Mesodermal cell (in vitro differentiated cells): ENCODE data around the gene MAP3K12.

ENCODE experiments used
- H3K27ac ChIP-seq: 2 replicates; pipeline ENCODE4 v1.7.0; 2013; ENCODE audit warnings: mild to moderate bottlenecking, low read depth, low read length, moderate library complexity; ENCODE audit not compliant: severe bottlenecking
- H3K36me3 ChIP-seq: 2 replicates; pipeline ENCODE4 v1.7.1; 2013; ENCODE audit warnings: mild to moderate bottlenecking, low read length, moderate library complexity; ENCODE audit not compliant: control insufficient read depth, insufficient read depth
- H3K4me1 ChIP-seq: one replicate; pipeline ENCODE4 v1.7.1; 2013; ENCODE audit warnings: mild to moderate bottlenecking, low read length; ENCODE audit not compliant: insufficient read depth, control insufficient read depth, poor library complexity, severe bottlenecking
- H3K4me3 ChIP-seq: 2 replicates; pipeline ENCODE4 v1.7.0; 2013; ENCODE audit warnings: low read length, control low read depth, mild to moderate bottlenecking; ENCODE audit not compliant: insufficient read depth, poor library complexity, severe bottlenecking; ENCODE audit errors: extremely low read depth
- H3K9me3 ChIP-seq: 2 replicates; pipeline ENCODE4 v1.7.1; 2013; ENCODE audit warnings: mild to moderate bottlenecking, low read length, moderate library complexity; ENCODE audit not compliant: control insufficient read depth
- WGBS, 2 experiments: methylation state at CpG; one replicate each; pipeline ENCODE4 v1.1.5; 2013; ENCODE audit warnings: missing lambda C conversion rate in 2 of 2; ENCODE audit not compliant: insufficient coverage in 2 of 2; 5-methylcytosine and 5-hydroxymethylcytosine counted together

The MAP3K12 gene

DNA sequence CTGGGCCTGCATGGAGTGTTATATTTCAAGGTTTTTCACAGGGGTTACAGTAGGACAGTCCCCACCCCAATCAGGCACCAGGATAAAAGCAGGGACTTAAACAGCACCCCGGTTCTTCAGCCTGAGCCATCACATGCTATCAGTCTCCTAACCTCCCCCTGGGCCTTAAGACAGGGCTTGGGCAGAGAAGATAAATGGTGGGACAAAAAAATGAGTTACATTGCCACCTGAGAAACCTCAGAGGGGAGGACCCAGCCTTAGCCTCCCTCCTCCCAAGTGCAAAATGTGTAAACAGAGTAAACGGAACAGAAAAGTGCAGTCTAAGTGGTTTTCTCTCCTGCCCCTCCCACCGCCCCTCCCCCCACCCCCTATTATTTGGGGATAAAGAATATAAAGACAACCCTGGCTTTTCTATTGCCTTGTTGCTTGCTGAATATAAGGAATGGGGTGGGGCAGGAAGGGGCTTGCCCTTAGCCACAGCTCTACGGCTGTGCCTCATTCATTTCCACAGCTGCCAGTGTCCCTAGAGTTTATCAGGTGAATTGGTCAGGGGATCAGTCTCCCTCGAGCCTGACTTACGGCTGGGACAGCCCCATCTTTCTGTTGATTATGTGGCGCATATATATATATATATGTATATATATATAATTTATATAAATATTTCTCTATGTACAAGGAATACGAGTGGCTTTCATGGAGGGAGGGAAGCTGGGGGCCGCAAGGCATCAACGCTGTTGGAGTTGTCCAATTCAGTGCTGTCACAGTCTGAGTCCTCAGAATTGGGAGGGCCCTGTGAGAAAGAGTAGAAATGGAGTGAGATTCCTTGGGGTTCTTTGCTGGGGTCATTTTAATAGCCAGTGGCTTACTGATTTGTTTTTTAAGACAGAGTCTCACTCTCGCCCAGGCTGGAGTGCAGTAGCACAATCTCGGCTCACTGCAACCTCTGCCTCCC lies 18.5 kb downstream of the MAP3K12 start:
- peaks cover 95% of the 10 kb centered on the region for H3K36me3 ChIP-seq
- H3K4me3 ChIP-seq: no peak overlapping the region
- peak overlapping the region; percentile 47 for H3K27ac ChIP-seq
- H3K4me1 ChIP-seq: peaks cover 9% of the 10 kb centered on the region
- H3K9me3 ChIP-seq: no peaks in the 10 kb centered on the region
- 89 to 94% methylated on average over 3 to 5 of the region's 12 CpGs for WGBS, 2 experiments

DNA sequence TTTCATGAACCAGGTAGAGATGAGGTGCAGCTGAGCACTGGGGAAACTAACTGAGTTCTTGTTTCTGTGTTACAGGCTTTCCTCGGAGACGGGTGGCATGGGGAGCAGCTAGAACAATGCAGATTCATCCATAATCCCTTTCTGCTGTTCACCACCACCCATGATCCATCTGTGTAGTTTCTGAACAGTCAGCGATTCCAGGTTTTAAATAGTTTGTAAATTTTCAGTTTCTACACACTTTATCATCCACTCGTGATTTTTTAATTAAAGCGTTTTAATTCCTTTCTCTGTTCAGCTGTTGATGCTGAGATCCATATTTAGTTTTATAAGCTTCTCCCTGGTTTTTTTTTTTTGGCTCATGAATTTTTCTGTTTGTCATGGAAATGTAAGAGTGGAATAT lies 19.9 kb downstream of the MAP3K12 start:
- Histone ChIP-seq H3K27ac (peak overlapping the region; percentile 45), H3K36me3 (peaks cover 99% of the 10 kb centered on the region), H3K9me3 (no peaks in the 10 kb centered on the region), H3K4me1 (peaks cover 9% of the 10 kb centered on the region), H3K4me3 (no peak overlapping the region)
- WGBS, 2 experiments: 100% methylated on average over 1 to 2 of the region's 5 CpGs

DNA sequence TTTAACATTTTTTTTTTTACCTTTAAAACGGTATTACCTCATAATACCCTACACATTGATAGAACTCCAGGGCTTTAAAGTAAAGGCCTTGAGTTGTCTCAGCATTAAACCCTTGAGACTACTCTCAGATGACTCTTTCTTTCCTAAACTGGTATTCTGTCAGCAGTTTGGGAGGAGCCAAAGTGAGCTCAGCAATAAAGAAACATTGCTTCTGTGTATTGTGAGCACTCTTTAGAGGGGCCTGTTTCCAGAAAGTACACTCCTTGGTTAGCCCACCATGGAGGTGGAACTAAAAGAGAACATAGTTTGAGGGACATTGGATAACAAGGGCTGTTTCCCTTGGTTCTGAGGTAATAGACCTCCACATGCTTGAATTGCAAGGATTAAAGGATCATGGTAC lies 20.4 kb downstream of the MAP3K12 start:
- Histone ChIP-seq H3K27ac (peak overlapping the region; percentile 45), H3K4me3 (no peak overlapping the region), H3K9me3 (no peaks in the 10 kb centered on the region), H3K4me1 (peaks cover 12% of the 10 kb centered on the region), H3K36me3 (peaks cover 99% of the 10 kb centered on the region)
- WGBS, 2 experiments: 80% methylated on average over 1 of the region's 1 CpG; no CpG with 5 or more reads in 1 of the 2 experiments

GRCh38 chr12:53476769-53477209 lies 22.5 kb downstream of the MAP3K12 start:
- Histone ChIP-seq H3K27ac (no peak overlapping the region), H3K9me3 (no peaks in the 10 kb centered on the region), H3K36me3 (peaks cover 100% of the 10 kb centered on the region), H3K4me3 (no peak overlapping the region), H3K4me1 (peaks cover 14% of the 10 kb centered on the region)
- WGBS, 2 experiments: 75 to 82% methylated on average over 2 of the region's 2 CpGs

DNA sequence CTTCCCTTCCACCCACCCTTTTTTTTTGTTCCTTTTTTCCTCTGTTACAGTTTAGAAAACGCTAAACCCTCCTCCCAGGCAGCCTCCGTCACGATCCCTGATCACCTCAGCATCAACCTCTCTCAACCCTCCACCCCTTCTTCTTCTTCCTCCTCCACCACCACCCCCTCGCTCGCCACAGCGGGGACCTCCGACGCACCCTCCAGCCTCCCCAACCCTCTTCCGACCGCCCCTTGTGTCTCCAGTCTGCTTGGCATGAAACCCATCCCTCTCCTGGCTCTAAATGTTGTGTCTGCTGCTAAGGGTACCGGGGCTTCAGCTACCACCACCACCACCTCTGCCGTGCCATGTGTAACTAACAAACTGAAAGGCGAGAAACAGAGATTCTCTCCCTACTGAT lies 24.4 kb downstream of the MAP3K12 start:
- H3K4me3 ChIP-seq: no peak overlapping the region
- peaks cover 99% of the 10 kb centered on the region for H3K36me3 ChIP-seq
- no peak overlapping the region for H3K27ac ChIP-seq
- H3K4me1 ChIP-seq: peaks cover 7% of the 10 kb centered on the region
- H3K9me3 ChIP-seq: no peaks in the 10 kb centered on the region
- 95 to 96% methylated on average over 8 to 11 of the region's 13 CpGs for WGBS, 2 experiments

GRCh38 chr12:53474077-53474476 lies 25.2 kb downstream of the MAP3K12 start:
- H3K27ac ChIP-seq: peak overlapping the region; percentile 3

GRCh38 chr12:53472056-53472582 lies 27.1 kb downstream of the MAP3K12 start:
- peaks cover 5% of the 10 kb centered on the region for H3K4me1 ChIP-seq
- no CpG with 5 or more reads among the region's 1 CpG for WGBS, 2 experiments
- no peak overlapping the region for H3K27ac ChIP-seq
- peaks cover 99% of the 10 kb centered on the region for H3K36me3 ChIP-seq
- no peaks in the 10 kb centered on the region for H3K9me3 ChIP-seq
- no peak overlapping the region for H3K4me3 ChIP-seq

More at GRCh38 chr12:53474077-53474476, 25.2 kb downstream of the MAP3K12 start:
- WGBS, 2 experiments: no CpG with 5 or more reads among the region's 2 CpGs
- Histone ChIP-seq H3K4me3 (no peak overlapping the region), H3K4me1 (peaks cover 5% of the 10 kb centered on the region), H3K9me3 (no peaks in the 10 kb centered on the region), H3K36me3 (peaks cover 99% of the 10 kb centered on the region)

GRCh38 chr12:53468282-53468681 lies 31.0 kb downstream of the MAP3K12 start:
- H3K27ac ChIP-seq: no peak overlapping the region
- peaks cover 8% of the 10 kb centered on the region for H3K4me1 ChIP-seq
- peaks cover 99% of the 10 kb centered on the region for H3K36me3 ChIP-seq
- WGBS, 2 experiments: 100% methylated on average over 1 of the region's 1 CpG; no CpG with 5 or more reads in 1 of the 2 experiments
- no peak overlapping the region for H3K4me3 ChIP-seq
- H3K9me3 ChIP-seq: no peaks in the 10 kb centered on the region

DNA sequence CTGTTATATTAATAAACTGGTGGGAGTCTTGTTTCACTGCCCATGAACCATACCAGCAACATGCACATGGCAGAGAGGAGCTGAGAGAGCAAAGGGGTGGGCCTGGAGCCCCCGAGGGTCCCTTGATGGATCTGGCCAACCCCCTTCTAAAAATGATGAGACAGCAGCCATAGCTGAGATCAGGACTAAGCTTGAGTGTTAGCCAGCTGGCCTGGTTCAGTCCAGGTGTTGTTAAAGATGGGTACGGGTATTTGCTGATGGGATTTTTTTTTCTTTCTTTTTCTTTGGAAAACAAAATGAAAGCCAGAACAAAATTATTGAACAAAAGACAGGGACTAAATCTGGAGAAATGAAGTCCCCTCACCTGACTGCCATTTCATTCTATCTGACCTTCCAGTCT lies 31.4 kb downstream of the MAP3K12 start:
- Histone ChIP-seq H3K4me1 (peaks cover 8% of the 10 kb centered on the region), H3K9me3 (no peaks in the 10 kb centered on the region), H3K4me3 (no peak overlapping the region), H3K27ac (no peak overlapping the region), H3K36me3 (peaks cover 99% of the 10 kb centered on the region)
- 100% methylated on average over 1 of the region's 2 CpGs; no CpG with 5 or more reads in 1 of the 2 experiments for WGBS, 2 experiments

GRCh38 chr12:53467082-53467481 lies 32.2 kb downstream of the MAP3K12 start:
- Histone ChIP-seq H3K27ac (no peak overlapping the region), H3K36me3 (peaks cover 99% of the 10 kb centered on the region), H3K9me3 (no peaks in the 10 kb centered on the region), H3K4me1 (peaks cover 8% of the 10 kb centered on the region), H3K4me3 (no peak overlapping the region)
- 93 to 97% methylated on average over 5 of the region's 5 CpGs for WGBS, 2 experiments

GRCh38 chr12:53466640-53467039 lies 32.6 kb downstream of the MAP3K12 start:
- WGBS, 2 experiments: 100% methylated on average over 2 of the region's 4 CpGs
- Histone ChIP-seq H3K27ac (no peak overlapping the region), H3K4me1 (peaks cover 8% of the 10 kb centered on the region), H3K4me3 (no peak overlapping the region), H3K36me3 (peaks cover 98% of the 10 kb centered on the region), H3K9me3 (no peaks in the 10 kb centered on the region)
